Fibroblast of lung (primary cell): ENCODE measurements around the gene REL.

ENCODE experiments used
- CTCF ChIP-seq, 2 donors: IDR thresholded peaks in 1 of 2; conservative IDR thresholded peaks in 1 of 2; 1 replicate in 1 of 2; 2 replicates in 1 of 2; pipeline ENCODE4 v1.5.1; 2011 to 2012; ENCODE audit warnings: low read length in 2 of 2, control low read depth in 1 of 2, inconsistent platforms in 1 of 2, low read depth in 1 of 2, mild to moderate bottlenecking in 1 of 2
- EZH2 ChIP-seq: IDR thresholded peaks from 2 replicates; pipeline ENCODE4 v1.5.1; 2012; ENCODE audit warnings: low read length, control low read depth, mild to moderate bottlenecking; ENCODE audit errors: missing control alignments

- TF ChIP-seq CTCF (conservative IDR thresholded peaks at IDR 0.05 in 1 of 2, IDR thresholded peaks at IDR 0.05 in 1 of 2; ENCODE audit: low read depth in 1 of 2, low read length in 2 of 2) (no peak), EZH2 (no peak)
Measured at GRCh38 chr2:60948926-60949579, 67.7 kb downstream of the REL start.
